ENCODE data around the gene ZNF350.
"Not testable (repeated sequence)": the region's sequence is repeated elsewhere in the genome, so short reads cannot be mapped to it uniquely, and the experiment has no call there.

Gene ZNF350

GRCh38 chr19:51986309-51987291 is at the start of gene ZNF350:
TSS of gene ZNF350 (minus strand) at chr19:51986840. CDS start at chr19:51974360, 12,480 bp downstream.
- peak; percentile 89 for DNase-seq

DNA sequence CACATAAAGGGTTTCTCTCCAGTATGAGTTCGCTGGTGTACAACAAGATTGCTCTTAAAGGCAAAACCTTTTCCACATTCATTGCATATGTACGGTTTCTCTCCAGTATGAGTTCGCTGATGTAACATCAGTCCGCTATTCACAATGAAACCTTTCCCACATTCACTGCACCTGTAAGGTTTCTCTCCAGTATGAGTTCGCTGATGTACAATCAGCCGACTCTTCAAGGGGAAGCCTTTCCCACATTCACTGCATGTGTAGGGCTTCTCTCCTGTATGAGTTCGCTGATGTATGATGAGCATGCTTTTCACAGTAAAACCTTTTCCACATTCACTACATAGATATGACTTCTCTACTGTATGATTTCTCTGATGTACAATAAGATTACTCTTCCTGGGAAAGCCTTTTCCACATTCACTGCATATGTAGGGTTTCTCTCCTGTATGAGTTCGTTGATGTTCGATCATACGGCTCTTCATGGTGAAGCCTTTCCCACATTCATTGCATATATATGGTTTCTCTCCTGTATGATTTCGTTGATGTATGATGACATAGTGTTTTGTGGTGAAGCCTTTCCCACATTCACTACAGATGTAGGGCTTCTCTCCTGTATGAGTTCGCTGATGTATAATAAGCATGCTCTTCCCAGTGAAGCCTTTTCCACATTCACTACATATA is 47.5 kb upstream of the ZNF350 start:
- no peak for DNase-seq

- no peak for DNase-seq
These were observed 42.1 kb upstream of the ZNF350 start for GRCh38 chr19:52028780-52029123.

GRCh38 chr19:52028027-52028779 is 41.6 kb upstream of the ZNF350 start, which contains the start of gene ZNF614:
TSS of gene ZNF614 (minus strand) at chr19:52028379. CDS start at chr19:52025745, 2,634 bp downstream.
- peak; percentile 86 for DNase-seq

GRCh38 chr19:52026255-52026990 is 39.8 kb upstream of the ZNF350 start:
- not testable (repeated sequence) for DNase-seq

GRCh38 chr19:52024478-52024877 is 37.8 kb upstream of the ZNF350 start:
- not testable (repeated sequence) for DNase-seq

- no peak for DNase-seq
These were observed 35.6 kb upstream of the ZNF350 start for GRCh38 chr19:52022193-52022592.

DNA sequence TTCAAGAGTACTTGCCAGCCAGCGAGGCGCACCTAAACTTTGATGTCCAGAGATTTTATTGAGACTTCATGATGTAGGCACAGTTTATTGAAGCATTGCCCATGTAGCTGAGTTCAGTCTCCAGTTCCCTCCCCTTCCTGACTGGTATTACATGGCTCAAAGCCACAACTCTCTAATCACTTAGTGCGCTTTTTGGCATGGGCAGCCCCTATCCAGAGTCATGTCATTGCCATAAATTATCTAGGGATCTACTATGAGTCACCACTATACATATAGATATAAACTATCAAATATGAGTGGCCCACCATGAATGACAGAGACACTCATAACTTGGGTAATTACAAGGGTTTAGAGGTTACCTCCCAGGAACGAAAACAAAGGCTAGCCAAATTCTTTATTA is 33.9 kb upstream of the ZNF350 start:
- DNase-seq = no peak

DNA sequence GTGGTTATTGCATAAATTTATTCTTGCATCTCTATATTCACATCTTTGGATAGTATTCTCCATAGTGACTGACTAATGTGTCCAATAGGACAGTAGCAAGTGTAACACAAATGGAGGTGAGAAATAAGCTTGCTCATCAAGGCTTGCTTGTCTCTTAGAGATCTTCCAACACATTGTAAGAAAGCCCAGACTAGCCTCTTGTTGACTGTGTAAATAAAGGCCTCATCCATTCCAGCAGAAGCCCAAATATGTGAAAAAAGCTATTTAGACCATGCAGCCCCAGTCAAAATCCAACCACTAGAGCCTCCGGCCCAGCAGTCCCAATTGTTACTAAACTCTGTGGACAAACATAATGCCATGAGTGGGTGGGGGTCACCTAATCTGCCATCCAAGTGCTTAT is 24.0 kb upstream of the ZNF350 start:
- DNase-seq = no peak

- DNase-seq = peak; percentile 88
These were observed 21.3 kb upstream of the ZNF350 start, which contains the start of gene ZNF615 for GRCh38 chr19:52007806-52008557. TSS of gene ZNF615 (minus strand) at chr19:52008211. CDS start at chr19:52003711, 4,500 bp downstream.

DNA sequence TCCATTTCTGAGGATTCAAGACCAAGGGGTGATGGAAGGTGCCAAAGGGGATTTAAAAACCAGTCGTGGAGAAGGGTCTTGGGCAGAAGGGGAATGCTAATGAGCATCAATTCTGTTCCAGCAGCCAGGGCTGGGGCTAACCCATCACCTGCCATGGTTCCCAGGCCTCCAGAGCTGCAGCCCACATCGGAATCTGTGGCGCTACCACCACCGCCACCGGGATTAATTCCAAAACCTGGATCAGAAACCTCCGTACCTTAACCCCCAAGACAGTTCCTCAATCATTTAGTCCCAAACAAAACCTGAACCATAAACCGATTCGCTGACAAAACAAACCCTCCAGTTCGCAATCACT is 20.8 kb upstream of the ZNF350 start:
- DNase-seq = no peak

DNA sequence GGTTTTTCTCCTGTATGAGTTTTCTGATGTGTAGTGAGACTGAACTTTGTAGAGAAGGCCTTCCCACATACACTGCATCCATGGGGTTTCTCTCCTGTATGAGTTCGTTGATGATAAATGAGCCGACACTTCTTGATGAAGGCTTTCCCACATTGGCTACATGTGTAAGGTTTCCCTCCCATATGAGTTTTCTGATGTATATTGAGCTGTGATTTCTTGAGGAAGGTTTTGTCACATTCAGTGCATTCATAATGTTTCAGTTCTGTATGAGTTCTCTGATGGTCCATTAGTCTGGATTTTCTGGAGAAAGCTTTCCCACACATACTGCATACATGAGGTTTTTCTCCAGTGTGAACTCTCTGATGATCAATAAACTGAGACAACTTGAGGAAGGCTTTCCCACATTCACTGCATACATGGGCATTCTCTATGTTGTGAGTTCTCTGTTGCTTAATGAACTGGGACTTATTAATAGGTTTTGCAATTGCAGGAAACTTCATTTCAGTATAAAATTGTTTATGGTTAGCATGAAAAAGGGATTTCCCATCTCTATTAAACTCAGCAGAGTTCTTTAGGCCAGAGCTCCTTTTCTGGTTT is 7.5 kb upstream of the ZNF350 start:
- DNase-seq = no peak

- no peak for DNase-seq
These were observed 6.8 kb upstream of the ZNF350 start for GRCh38 chr19:51993422-51993821.

- DNase-seq = no peak
These were observed 3.3 kb downstream of the ZNF350 start for GRCh38 chr19:51983361-51983760.

- not testable (repeated sequence) for DNase-seq
These were observed 5.7 kb downstream of the ZNF350 start for GRCh38 chr19:51980926-51981325.

- no peak for DNase-seq
These were observed 6.4 kb downstream of the ZNF350 start for GRCh38 chr19:51980116-51980736.

GRCh38 chr19:51978882-51979281 is 7.8 kb downstream of the ZNF350 start:
- no peak for DNase-seq

GRCh38 chr19:51977346-51977745 is 9.3 kb downstream of the ZNF350 start:
- no peak for DNase-seq

- no peak for DNase-seq
These were observed 9.8 kb downstream of the ZNF350 start for GRCh38 chr19:51976852-51977251.

GRCh38 chr19:51975787-51976186 is 10.9 kb downstream of the ZNF350 start:
- DNase-seq = not testable (repeated sequence)

DNA sequence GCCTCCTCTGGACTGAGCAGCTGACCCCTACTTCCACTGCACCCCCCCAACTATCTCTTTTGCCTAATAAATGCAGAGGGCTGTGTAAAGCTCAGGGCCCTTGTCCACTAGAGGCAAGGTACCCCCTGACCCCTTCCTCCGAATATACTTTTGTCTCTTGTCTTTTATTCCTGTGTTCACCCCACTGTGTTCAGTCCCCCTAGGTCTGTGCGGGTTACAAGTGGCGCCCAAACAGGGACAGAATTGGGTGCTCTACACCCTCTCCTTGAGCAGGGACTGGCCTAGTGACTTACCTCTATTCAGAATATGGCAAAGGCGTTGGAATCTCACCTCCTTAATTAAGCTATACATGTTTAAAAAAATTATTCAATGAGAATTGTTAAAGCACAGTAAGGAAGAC is 15.0 kb downstream of the ZNF350 start:
- DNase-seq = no peak
